Caki2 (cell line): ENCODE measurements around the gene CLMP. TPM values are rescaled to one million over a fixed set of nuclear protein-coding genes. Genes with fewer than 3 reads are reported as not detected.

Experiments
- total RNA-seq: library from RNA; depleted of rRNA; stranded (reverse); fragments of >200 nt; shearing (Covaris generic); gene quantifications from 2 replicates; pipeline ENCODE4 v1.2.3, GENCODE V29; 2014; ENCODE audit warnings: low replicate concordance; rRNA removed

CLMP gene
- total RNA-seq, 1 experiment from 2014 or later: 1.5 TPM

Other genes with a start within 250 kb of the CLMP start
- not detected in 2 replicates for gene BSX, start 213.4 kb downstream of the CLMP start, total RNA-seq
- gene HSPA8, start 133.1 kb downstream of the CLMP start, total RNA-seq: 1,733 and 2,309 TPM in 2 replicates
- gene GRAMD1B, start 235.0 kb upstream of the CLMP start, total RNA-seq: 4.2 and 7.6 TPM in 2 replicates